Sigmoid colon (tissue), 4 donors: ENCODE results near the gene ATP5F1C.

Experiments
- CTCF ChIP-seq, 4 experiments: fragments of 450-650 bp in 3 of 4; fragments of 200-600 bp in 1 of 4; IDR thresholded peaks; one replicate each; pipeline ENCODE4 v1.5.1; 2016 to 2019; ENCODE audit warnings: antibody characterized with exemption in 4 of 4, mild to moderate bottlenecking in 3 of 4, moderate library complexity in 2 of 4
- EP300 ChIP-seq, 4 donors: sonication (generic); formaldehyde crosslinking; IDR thresholded peaks; one replicate each; pipeline ENCODE4 v1.6.1; 2017; ENCODE audit warnings: antibody characterized with exemption in 4 of 4
- POLR2A ChIP-seq, 2 donors: fragments of 450-650 bp; IDR thresholded peaks; one replicate each; pipeline ENCODE4 v1.6.1; 2016; ENCODE audit warnings: antibody characterized with exemption in 2 of 2, mild to moderate bottlenecking in 2 of 2, moderate library complexity in 2 of 2
- POLR2AphosphoS5 ChIP-seq, 4 donors: sonication (generic); formaldehyde crosslinking; IDR thresholded peaks; one replicate each; pipeline ENCODE4 v1.6.1; 2017; ENCODE audit warnings: antibody characterized with exemption in 4 of 4

GRCh38 chr10:7788639-7789286 lies 786 bp downstream of the ATP5F1C start:
- TF ChIP-seq POLR2AphosphoS5 (IDR thresholded peaks at IDR 0.05) (no peak), CTCF (IDR thresholded peaks at IDR 0.05) (no peak), POLR2A (IDR thresholded peaks at IDR 0.05) (no peak), EP300 (IDR thresholded peaks at IDR 0.05) (no peak)
